ENCODE results near the gene HEXA. TPM values are rescaled to one million over a fixed set of nuclear protein-coding genes. Genes with fewer than 3 reads are reported as not detected.

Gene HEXA
- total and polyA plus RNA-seq, 10 donors, result 99.1 to 172 (median 117) TPM

DNA sequence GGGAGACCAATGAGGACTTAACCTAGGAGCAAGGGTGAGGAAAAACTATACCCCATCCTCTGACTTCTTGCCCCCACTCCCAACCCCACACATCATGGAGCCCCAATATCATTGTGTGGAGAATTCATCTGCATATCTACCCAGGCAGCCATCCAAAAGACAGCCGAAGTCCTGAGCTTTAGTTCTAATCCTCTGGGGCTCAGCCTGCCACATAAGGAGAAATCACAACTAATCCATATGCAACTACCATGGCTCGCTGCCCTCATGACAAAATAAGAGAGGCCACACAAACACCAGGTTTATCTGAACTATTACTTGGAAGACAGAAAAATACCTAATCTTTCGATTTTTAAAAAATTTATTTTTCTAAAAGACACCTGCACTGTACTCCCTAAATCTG lies 17.7 kb downstream of the HEXA start:
- peak overlapping the region in 6 of 8 donors; percentile 13 to 67 (median 46) for H3K27ac ChIP-seq

GRCh38 chr15:72354496-72354895 lies 21.3 kb downstream of the HEXA start:
- Histone ChIP-seq H3K36me3 (peaks cover 0 to 87% (median 71%) of the 10 kb centered on the region in 6 donors), H3K9me3 (no peaks in the 10 kb centered on the region), H3K4me3 (no peak overlapping the region), H3K27me3 (replicated peaks in 1 of 7) (no peaks in the 10 kb centered on the region), H3K27ac (no peak overlapping the region), H3K4me1 (peaks cover 4 to 31% (median 16%) of the 10 kb centered on the region in 6 donors)
- TF ChIP-seq CTCF (IDR thresholded peaks at IDR 0.05 in 8 of 11, conservative IDR thresholded peaks at IDR 0.05 in 3 of 11) (no peak), POLR2AphosphoS5 (IDR thresholded peaks at IDR 0.05) (no peak)
- WGBS, 5 donors, result 92 to 100% (median 96%) methylated on average over 1 of the region's 1 CpG
- DNase-seq, result no peak
- intact Hi-C loops (cut with DNase I; ENCODE audit: low total_unique reads), result no loop called here

More for the DNA sequence above, 17.7 kb downstream of the HEXA start:
- intact Hi-C loops (cut with DNase I; ENCODE audit: low total_unique reads), result no loop called here
- Histone ChIP-seq H3K9me3 (no peaks in the 10 kb centered on the region), H3K4me1 (peaks cover 4 to 62% (median 25%) of the 10 kb centered on the region in 6 donors), H3K36me3 (peaks cover 0 to 65% (median 35%) of the 10 kb centered on the region in 6 donors), H3K27me3 (replicated peaks in 1 of 7) (no peaks in the 10 kb centered on the region), H3K4me3 (no peak overlapping the region)
- TF ChIP-seq POLR2A (IDR thresholded peaks at IDR 0.05) (no peak), CTCF (IDR thresholded peaks at IDR 0.05 in 8 of 11, conservative IDR thresholded peaks at IDR 0.05 in 3 of 11) (no peak), POLR2AphosphoS5 (IDR thresholded peaks at IDR 0.05) (no peak)
- WGBS, 5 donors, result 93 to 97% (median 95%) methylated on average over 3 of the region's 3 CpGs
- DNase-seq, result no peak

GRCh38 chr15:72353266-72353665 lies 22.5 kb downstream of the HEXA start:
- DNase-seq, result no peak
- intact Hi-C loops (cut with DNase I; ENCODE audit: low total_unique reads), result no loop called here
- Histone ChIP-seq H3K9me3 (no peaks in the 10 kb centered on the region), H3K4me1 (peaks cover 0 to 19% (median 5%) of the 10 kb centered on the region in 6 donors), H3K4me3 (no peak overlapping the region), H3K27ac (no peak overlapping the region), H3K27me3 (replicated peaks in 1 of 7) (no peaks in the 10 kb centered on the region), H3K36me3 (peaks cover 0 to 99% (median 83%) of the 10 kb centered on the region in 6 donors)
- TF ChIP-seq POLR2AphosphoS5 (IDR thresholded peaks at IDR 0.05) (no peak), CTCF (IDR thresholded peaks at IDR 0.05 in 8 of 11, conservative IDR thresholded peaks at IDR 0.05 in 3 of 11) (no peak)
- WGBS, 5 donors, result 91 to 100% (median 98%) methylated on average over 2 of the region's 2 CpGs

DNA sequence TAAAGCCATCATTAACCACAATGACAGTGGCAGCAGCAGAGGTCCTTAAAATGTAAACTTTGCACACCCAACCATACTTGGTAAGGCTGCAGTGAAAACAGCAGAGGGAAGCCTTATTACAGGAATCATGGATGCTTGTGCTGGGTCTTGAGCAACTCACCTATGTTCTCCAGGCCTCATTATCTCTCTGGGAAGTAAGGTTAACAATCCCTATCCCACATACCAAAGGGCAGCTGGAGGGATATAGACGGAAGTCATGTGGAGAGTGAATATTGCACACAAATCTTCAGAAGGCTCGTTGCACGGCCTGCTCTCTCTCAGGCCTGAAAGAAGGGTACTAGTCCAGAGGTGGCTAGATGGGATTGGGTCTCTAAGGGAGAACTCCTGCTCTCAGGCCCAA lies 30.0 kb downstream of the HEXA start:
- DNase-seq, result no peak
- TF ChIP-seq CTCF (IDR thresholded peaks at IDR 0.05 in 8 of 11, conservative IDR thresholded peaks at IDR 0.05 in 3 of 11) (no peak), POLR2AphosphoS5 (IDR thresholded peaks at IDR 0.05) (no peak), POLR2A (IDR thresholded peaks at IDR 0.05) (no peak)
- H3K4me1 ChIP-seq, result no peaks in the 10 kb centered on the region
- no peaks in the 10 kb centered on the region for H3K9me3 ChIP-seq
- intact Hi-C loops (cut with DNase I; ENCODE audit: low total_unique reads), result no loop called here
- WGBS, 5 donors, result 84 to 97% (median 94%) methylated on average over 3 of the region's 3 CpGs
- H3K4me3 ChIP-seq, result no peak overlapping the region
- H3K27ac ChIP-seq, result peak overlapping the region in 1 of 8 donors; percentile 61
- no peaks in the 10 kb centered on the region for H3K27me3 ChIP-seq (replicated peaks in 1 of 7)
- peaks cover 2 to 99% (median 78%) of the 10 kb centered on the region in 6 donors for H3K36me3 ChIP-seq
